HG03064 (cell line): Measurements from ENCODE around the gene HSPA12B.

ENCODE experiments used
- ATAC-seq: cut with Tn5 transposase; IDR thresholded peaks from one replicate; pipeline ENCODE4 v1.9.1; 2021; ENCODE audit warnings: low read depth; ENCODE audit not compliant: unreplicated experiment

HSPA12B gene

DNA sequence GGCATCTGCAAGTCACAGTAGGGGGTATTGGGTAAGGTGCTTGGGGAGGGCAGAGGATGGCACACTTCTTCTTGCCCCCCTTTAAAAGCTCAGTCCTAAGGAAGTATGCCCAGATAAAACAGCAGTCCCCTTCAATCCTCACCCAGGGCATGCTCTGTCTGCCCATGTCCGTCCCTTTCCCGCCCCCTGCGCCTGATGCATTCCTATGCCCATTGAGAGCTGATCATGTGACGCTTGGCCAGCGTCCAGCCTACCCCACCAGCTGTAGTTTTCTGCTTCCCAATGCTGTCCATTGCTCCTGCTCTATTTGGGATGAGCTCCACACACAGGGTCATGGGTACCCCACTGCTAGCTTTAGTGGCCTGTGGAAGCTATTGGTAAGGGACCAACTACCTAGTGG, 28.4 kb upstream of the HSPA12B start:
- no peak for ATAC-seq

DNA sequence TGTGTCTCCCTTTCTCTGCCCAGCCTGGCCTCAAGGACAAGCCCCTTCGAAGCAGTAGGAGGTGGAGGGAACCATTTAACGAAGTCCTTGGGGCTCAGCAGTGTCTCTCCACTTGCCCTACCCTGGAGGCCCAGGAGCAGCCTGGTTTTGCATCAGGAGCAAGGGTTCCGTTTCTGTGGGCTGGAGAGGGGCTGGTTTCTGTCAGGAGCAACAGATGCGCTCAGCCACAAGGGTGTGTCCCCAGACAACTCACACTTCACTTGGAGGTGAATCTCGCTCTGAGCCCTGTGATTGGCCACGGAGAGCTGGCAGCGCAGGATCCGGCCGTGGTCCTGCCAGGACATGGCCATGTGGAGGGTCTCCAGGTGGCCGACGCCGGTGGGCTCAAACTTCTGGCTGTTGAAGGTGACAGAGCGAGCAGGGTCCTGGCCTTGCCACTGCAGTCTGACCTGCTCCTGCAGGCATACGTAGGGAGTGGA, 27.0 kb upstream of the HSPA12B start:
- no peak for ATAC-seq

DNA sequence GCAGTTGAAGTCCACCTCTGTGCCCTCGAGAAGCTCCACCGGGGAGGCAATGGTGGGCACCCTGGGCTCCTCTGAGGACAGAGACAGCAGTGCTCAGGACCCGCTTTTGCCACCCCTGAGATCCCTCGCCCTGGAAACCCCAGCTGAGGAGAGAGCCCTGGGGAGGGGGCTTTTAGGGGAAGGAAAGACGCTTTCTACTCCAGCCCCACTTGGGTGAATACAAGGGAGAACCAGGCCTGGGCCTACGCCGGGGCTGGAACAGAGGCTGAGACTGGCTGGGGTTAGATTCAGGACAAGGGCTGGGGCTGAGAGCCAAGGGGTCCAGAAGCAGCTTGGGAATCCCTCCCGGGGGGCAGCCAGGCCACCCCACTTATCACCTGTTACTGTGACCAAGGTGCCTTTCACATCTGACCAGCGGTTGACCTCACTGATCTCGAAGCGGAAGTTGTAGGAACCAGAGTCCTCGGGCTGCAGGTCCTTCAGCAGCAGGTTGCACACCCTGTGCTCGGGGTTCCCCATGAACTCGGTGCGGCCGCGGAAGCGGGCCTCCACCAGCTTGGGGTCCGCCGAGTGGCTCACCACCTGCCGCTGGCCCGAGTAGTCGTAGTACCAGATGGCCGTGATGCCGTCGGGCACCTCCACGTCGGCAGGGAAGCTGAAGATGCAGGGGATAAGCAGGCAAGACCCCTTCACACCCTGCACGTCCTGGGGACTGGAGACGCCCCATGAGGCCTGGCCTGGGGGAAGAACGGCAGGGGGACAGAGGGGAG, 26.3 kb upstream of the HSPA12B start:
- no peak for ATAC-seq

DNA sequence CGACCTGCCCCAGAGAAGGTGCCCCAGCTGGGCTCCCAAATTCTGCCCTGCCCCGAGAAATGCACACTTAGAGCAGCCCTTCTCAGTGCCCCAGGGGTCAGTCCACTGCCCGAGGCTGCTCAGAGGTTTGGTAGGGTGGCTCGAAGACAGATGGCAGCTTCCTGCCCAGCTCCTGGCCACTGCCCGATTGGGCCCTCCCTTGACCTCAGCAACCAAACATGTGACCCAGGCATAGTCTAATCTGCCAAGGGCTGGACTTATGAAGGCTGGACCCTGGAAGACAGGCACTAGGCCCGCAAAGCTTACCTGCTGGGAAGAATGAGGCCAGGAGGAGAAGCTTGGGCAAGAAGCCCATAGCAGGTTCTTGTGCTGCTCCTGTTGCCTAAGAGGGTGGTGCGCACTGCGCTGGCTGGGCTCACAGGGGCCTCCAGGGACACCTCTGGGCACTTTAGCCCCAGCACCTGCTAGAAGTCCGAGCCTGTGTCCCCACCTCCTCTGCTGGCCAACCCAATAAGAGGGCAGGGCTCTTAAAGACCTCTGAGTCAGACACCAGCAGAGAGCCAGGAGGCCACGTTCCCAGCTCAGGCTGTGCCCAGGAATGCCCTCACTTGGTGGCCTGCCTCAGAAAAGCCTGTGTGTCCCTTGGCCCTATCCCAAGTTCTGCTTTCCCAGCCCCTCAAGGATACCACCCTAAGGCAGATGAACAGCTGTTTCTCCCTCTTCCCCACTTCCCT, 25.5 kb upstream of the HSPA12B start:
- no peak for ATAC-seq

DNA sequence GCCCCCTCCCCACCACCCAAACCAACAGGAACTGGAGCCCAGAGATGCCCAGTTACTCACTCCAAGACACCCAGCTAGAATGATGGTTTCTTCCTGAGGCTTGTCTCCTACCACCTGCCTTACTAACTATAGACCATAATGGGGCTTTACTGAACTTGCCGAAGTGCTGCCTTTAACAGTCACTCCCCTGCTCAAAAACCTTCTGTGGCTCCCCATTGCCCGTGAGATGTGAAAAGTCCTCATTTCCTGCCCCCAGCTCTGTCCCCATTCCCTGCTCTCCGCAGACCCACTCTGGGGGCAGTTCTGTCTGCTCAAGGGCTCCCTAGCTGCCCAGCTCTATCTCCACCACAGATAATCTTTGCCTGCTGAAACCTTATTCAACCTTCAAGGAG, 25.0 kb upstream of the HSPA12B start:
- ATAC-seq = no peak

DNA sequence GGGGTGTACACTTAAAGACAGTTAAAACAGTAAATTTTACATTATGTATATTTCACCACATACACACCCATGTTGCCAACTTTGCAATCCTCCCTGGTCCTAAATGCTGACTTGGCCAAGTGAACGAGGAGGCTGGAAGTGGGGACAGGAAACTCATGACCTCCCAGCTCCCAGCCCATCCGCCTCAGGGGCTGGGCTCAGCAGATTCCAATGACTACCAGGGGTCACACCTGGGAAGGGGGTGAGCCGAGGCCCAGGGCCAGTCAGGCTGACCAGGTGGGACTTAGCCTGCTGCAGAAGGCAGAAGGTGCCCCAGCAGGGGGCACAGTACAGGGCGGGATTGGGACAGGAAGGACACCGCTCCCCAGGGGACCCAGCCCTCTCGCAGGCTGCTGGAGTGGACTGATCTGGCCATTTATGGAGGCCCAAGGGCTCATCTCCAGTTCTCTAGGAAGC, 22.4 kb upstream of the HSPA12B start:
- no peak for ATAC-seq

DNA sequence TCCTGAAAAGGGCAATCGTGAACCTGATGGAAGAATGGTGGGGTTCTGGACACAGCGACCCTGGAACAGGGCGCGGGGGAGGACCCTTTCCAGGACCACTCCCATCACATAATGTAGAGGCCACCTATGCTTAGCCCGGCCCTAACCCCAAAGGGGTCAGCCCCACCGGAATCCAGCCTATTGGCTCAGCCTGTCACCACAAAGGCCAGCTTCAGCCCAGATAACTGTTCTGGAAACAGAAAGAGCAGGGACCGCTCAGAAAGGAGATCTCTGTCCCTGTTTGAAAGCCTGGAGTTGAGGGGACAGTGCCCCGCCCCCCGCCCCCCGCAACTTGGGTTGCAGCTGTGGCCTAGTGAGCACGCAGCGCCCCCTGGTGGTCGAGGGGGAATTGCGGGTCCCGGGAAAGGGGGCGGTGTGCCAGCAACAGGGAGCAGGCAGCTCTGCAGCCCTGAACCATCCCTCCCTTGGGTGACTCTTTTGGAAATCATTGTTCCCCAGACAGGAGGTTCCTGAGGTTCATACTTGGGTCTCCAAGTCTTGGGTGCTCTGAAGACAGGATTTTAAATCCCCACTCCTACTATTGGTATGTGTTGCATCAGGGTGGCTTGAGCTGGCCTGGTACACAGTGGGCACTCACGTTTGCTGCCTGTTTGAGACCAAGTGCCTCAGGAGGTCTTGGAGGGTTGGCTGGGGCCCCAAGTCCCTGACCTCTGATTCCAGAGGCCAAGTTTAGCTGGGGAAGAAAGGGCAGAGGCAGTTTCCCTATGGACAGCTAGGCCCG, 21.6 kb upstream of the HSPA12B start:
- no peak for ATAC-seq

DNA sequence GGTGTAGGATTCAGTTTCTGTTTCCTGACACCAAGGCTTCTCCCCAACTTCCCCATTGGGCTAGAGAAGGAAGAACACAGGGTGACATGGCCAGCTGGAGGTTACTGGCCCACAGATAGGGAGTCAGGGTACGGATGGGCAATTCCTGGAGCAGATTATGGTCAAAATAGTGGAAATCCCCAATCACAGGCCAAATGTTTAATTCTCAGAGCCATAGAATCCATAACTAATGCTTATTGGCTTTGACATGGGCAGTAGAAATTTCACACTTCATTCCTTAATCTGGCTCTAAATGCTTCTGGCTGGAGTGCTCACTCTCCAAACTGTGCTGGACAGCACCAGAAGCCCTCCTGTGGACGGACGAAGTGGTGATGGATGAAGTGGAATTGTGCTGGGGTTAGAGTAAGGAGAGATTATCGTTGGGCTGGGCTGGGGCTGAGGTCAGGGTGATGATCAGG, 21.0 kb upstream of the HSPA12B start:
- no peak for ATAC-seq

DNA sequence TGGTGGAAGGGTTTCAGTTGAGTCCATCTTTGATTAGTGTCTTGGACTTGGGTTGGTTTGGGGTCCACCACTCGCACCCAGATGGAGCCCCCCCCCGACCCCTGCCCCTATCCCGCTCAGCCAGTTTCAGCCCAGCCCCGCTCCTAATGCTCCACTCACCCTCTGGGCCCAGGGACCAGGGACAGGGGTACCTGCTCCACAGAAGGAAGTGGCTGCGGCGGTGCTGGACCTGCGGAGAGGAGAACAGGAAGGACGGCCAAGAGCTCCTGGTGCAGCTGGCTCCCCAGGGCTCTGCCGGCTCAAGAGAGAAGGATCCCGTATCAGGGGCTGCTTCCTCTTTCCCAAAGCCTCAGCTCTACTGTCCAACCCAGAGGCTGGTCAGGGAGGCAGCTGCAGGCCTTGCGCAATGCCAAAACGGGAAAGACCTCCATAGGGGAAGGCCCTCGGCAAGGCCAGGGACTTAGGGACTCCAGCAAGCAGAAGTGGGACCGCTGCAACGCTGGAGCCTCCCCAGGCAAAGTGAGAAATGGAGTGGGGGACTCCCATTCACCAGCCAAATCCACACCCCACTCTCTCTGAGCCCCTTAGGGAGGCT, 20.1 kb upstream of the HSPA12B start, which contains the start of gene SIGLEC1:
Gene SIGLEC1, minus strand, starts transcription at position 322 of the 595 bp plus-strand sequence. CDS start 5,472 bp downstream, outside the sequence.
- no peak for ATAC-seq

DNA sequence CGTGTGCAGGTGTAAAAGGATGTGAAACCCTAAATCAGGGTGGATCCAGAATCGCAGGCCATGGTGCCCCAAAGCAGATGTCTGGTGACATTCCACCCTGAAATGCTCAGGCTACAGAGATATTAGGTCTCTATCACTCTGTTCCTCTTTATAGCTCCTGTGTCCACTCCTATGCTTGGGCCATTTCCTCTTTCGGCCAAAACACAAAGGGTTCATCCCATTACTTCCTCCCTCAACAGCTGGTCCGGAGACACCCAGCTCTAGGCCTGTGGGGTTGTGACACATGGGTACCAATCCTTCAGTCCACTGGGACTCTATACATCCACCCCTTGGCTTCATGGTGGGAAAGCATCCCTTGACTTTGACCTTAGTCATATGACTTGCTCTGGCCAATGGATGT, 18.4 kb upstream of the HSPA12B start:
- no peak for ATAC-seq

DNA sequence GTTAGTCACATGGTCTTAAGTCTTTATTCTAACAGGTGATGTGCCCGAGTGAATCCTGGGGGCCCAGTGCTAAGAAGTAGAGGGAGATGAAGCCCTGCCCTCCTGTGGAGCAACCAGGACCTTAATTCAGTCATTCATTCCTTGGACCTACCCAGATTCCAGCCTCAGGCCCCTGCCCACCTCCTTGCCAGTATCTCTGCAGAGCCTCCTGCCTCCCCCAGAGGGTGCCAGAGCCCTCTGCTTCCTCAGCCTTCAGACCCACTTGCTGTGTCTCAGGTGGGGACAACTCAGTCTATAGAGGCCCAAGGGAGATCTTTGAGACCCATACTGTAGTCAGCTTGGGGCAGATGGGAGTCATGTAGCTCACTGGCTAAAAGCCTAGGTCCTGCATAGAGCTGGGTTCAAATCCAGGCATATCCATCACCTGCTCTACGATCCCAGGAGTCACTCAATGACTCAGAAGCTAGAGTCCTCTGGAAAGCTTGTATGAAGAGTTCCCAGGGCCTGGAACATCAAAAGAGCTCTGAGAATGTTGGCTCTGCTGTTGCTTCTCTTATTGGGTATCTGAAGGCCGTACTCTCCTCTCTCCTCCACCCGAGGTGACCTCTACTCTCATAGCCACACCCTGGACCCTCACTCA, 16.2 kb upstream of the HSPA12B start:
- ATAC-seq = no peak

DNA sequence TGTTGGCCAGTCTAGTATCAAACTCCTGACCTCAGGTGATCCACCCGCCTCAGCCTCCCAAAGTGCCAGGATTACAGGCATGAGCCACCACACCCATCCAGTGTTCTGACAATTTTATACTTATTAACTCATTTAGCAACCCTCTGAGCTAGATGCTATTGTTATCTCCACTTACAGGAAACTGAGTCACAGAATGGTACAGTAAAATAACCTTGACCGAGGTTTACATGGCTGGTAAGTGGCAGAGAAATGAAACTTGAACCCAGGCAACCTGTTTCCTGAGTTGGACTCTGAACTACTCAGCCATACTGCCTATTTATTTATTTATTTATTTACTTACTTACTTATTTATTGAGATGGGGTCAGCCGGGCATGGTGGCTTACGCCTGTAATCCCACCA, 13.4 kb upstream of the HSPA12B start:
- ATAC-seq = no peak

DNA sequence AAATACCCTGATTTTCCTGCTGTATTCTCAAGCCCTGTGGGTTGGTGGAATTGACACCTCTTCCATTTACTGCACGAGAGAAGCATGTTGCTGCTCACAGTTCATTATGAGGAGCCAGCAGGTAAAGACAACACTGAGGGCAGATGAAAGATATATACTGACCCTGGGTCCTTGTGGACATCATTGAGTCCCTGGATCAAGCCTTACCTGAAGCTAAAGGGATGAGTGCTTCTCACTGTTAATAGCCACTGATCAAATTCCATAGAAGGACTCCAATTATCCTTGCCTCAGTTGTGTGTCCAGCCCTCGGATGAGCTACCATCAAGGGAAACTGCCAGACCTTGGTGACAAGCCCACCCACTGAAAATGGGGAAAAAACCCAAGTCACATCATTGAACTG, 12.4 kb upstream of the HSPA12B start:
- no peak for ATAC-seq

DNA sequence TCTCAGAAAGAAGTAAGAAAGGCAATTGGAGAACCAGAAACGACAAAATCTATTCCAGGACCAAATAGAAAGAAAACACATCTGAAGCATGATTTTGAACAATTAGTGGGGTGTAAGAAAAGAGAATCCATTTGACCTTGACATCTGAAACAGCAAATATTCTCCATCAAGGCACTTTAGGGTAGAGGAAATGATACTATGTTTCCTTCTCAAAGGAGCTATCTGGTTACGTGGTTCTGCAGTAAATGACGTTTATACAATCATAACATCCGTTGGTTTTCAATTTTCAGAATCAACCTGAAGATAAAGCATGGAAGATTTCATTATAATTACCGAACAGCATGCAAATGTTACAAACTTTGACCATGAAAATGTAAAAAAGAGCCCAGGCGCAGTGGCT, 11.9 kb upstream of the HSPA12B start:
- ATAC-seq = no peak

DNA sequence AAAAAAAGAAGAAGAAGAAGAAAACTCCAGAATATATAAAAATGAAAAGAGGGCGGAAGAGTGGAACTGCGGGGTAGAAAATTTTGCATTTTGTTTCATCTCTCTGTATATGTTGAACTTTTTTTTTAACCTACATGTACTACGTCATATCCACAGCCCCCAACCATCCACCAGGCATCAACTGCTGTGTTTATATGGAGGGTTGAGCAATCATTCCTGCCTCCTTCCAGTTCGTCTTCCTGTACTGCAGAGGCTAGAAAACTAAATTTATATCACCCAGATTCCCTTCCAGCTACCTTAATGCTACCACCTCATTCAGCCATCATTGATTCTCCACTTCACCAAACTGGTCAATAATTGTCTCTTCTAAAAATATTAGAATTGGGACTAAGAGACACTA, 10.6 kb upstream of the HSPA12B start:
- no peak for ATAC-seq

DNA sequence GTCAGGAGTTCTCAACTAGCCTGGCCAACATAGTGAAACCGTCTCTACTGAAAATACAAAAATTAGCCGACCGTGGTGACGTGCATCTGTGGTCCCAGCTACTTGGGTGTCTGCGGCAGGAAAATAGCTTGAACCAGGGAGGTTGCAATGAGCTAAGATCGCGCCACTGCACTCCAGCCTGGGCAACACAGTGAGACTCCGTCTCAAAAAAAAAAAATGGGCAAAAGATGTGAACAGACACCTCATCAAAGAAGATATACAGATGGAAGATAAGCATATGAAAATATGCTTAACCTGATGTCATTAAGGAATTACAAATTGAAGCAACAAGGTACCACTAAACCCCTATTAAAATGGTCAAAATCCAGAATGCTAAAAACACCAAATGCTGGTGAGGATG, 9.2 kb upstream of the HSPA12B start:
- no peak for ATAC-seq

DNA sequence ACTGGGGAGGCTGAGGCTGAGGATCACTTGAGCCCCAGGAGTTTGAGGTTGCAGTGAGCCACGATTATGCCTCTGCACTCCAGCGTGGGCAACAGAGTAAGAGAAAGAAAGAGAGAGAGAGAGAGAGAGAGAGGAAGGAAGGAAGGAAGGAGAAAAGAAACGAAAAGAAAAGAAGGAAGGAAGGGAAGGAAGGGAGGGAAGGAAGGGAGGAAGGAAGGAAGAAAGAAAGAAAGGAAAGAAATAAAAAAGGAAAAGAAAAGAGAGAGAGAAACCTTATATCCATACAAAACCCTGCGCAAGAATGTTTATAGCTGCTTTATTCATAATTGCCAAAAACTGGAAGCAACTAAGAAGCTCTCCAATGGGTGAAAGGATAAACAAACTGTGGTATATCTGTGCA, 8.1 kb upstream of the HSPA12B start:
- no peak for ATAC-seq

DNA sequence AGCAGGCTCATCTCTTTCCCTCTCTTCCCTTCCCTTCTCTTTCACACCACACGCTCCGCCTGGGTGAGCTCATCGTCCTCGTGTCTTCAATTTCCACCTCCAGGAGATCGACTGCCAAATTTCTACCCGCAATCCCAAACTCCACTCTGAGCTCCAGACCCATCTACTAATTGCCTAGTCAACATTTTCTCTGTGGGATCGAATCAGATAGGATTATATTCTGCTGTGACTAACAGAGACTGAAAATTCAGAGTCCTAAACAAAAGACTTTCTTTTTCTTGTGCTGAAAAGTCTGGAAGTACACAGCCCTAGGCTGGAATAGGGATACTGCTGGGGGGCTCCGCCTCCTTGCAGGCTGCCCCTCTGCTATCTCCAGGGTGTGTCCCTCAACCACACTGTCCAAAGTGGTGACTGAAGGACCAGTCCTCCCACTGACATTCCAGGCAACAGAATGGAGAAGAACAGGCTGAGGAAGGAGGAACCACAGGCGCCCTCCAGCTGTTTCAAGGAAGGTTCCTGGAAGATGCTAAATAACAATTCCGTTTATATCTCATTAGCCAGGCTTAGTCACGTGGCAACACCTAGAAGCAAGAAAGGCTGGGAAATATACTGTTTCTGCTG, 5.0 kb upstream of the HSPA12B start:
- no peak for ATAC-seq

DNA sequence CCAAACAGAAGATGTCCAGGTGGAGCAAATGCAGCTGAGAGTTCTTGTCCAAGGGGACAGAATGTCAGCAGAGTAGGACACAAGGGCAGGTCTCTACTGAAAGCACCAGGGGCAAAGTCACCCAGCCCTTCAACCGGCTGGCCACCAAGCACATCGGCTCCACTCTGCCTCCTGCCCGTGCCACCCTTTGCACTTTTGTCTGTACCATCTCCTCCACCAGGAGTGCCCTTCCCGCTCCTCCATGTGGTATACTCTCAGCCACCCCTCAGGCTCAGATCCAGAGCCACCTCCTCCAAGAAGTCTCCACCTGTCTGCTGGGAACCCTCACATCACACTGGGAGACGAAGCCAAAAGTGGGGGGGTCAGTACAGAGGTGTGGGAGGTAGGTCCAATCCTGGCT, 4.1 kb upstream of the HSPA12B start:
- no peak for ATAC-seq

DNA sequence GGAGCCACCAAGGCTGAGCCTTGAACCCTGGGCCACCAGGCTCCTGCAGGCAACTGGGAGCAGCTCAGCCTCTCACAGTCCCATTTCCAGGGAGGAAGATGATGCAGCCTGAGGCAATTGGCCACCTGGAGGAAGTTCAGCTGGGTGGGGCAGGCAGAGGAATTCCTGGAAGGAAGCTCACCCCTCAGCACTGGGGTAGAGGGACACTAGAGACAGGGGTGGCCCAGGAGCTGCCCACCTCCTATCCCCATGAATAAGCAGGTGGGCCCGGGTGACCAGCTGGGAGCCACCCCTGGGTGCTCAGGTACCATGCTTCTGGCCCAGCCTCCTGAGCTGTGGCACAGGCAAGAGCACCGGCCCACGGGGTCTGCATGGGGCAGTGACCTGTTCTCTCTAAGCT, 3.6 kb upstream of the HSPA12B start:
- ATAC-seq = no peak
